ENCODE measurements around the gene MYADM.

- TF ChIP-seq CTCF (IDR thresholded peaks at IDR 0.05) (no peak), EZH2 (IDR thresholded peaks at IDR 0.05; ENCODE audit: borderline replicate concordance, insufficient read depth, low read depth, low read length, poor library complexity, severe bottlenecking) (no peak)
Measured at GRCh38 chr19:53874606-53874990, 6.9 kb downstream of the MYADM start.

Data from B cell (primary cell).